HEK293 (cell line): ENCODE measurements around the gene DHPS.

Experiments
- CTCF ChIA-PET: fragments of 350-600 bp; formaldehyde crosslinking; extraction: SDS; loops from one replicate; lab custom pipeline; 2021; ENCODE audit warnings: antibody characterized with exemption; lab: Yijun Ruan, JAX
- POLR2A ChIA-PET: fragments of 300-600 bp; formaldehyde crosslinking; extraction: SDS; loops from one replicate; lab custom pipeline; 2020; ENCODE audit warnings: antibody characterized with exemption, inconsistent platforms; lab: Yijun Ruan, JAX
- H3K27ac ChIP-seq: fragments of 200-500 bp; sonication (Bioruptor generic); 2 replicates; pipeline ENCODE4 v1.5.1; 2014; ENCODE audit warnings: low read depth, low read length, control low read depth, inconsistent platforms; ENCODE audit errors: extremely low read depth
- H3K36me3 ChIP-seq, 2 experiments: fragments of 200-500 bp in 1 of 2; sonication (Bioruptor generic) in 1 of 2; 1 replicate in 1 of 2; 2 replicates in 1 of 2; pipeline ENCODE4 v1.5.1; 2014 to 2017; ENCODE audit warnings: inconsistent platforms in 2 of 2, low read length in 2 of 2; ENCODE audit not compliant: control insufficient read depth in 2 of 2, insufficient read depth in 1 of 2
- H3K4me1 ChIP-seq: fragments of 200-500 bp; sonication (Bioruptor generic); 2 replicates; pipeline ENCODE4 v1.5.1; 2014; ENCODE audit warnings: mild to moderate bottlenecking, low read length, inconsistent platforms; ENCODE audit not compliant: control insufficient read depth, insufficient read depth
- H3K4me3 ChIP-seq: 2 replicates; pipeline ENCODE4 v1.5.1; 2011; ENCODE audit warnings: low read depth, mild to moderate bottlenecking, control low read depth, low read length, moderate library complexity
- H3K9me3 ChIP-seq: fragments of 200-500 bp; sonication (Bioruptor generic); 2 replicates; pipeline ENCODE4 v1.5.1; 2014; ENCODE audit warnings: low read depth, low read length, inconsistent platforms; ENCODE audit not compliant: control insufficient read depth, insufficient read depth
- ZBTB17 ChIP-seq: fragments of 450-650 bp; formaldehyde crosslinking; IDR thresholded peaks from 2 replicates; pipeline ENCODE4 v1.5.1; 2016; ENCODE audit warnings: missing biosample characterization, missing genetic modification characterization
- ZNF2 ChIP-seq: fragments of 450-650 bp; formaldehyde crosslinking; IDR thresholded peaks from 2 replicates; pipeline ENCODE4 v1.5.1; 2016; ENCODE audit warnings: missing biosample characterization, missing genetic modification characterization
- ZNF202 ChIP-seq: fragments of 450-650 bp; formaldehyde crosslinking; IDR thresholded peaks from 2 replicates; pipeline ENCODE4 v1.5.1; 2016; ENCODE audit warnings: missing biosample characterization, missing genetic modification characterization, borderline replicate concordance
- ZNF341 ChIP-seq: fragments of 450-650 bp; formaldehyde crosslinking; IDR thresholded peaks from 2 replicates; pipeline ENCODE4; 2016; ENCODE audit warnings: low read depth, missing biosample characterization, missing genetic modification characterization
- ZNF354C ChIP-seq: fragments of 450-650 bp; formaldehyde crosslinking; IDR thresholded peaks from 2 replicates; pipeline ENCODE4 v1.5.1; 2016; ENCODE audit warnings: missing biosample characterization, missing genetic modification characterization, low read depth, borderline replicate concordance
- ZNF404 ChIP-seq: fragments of 450-650 bp; formaldehyde crosslinking; IDR thresholded peaks from 2 replicates; pipeline ENCODE4 v1.5.1; 2017; ENCODE audit warnings: missing biosample characterization, missing genetic modification characterization
- ZNF596 ChIP-seq: fragments of 450-650 bp; IDR thresholded peaks from 2 replicates; pipeline ENCODE4 v1.5.0; 2018; ENCODE audit warnings: missing biosample characterization, mild to moderate bottlenecking, missing genetic modification characterization, moderate library complexity
- ZNF664 ChIP-seq: fragments of 450-650 bp; formaldehyde crosslinking; IDR thresholded peaks from 2 replicates; pipeline ENCODE4 v1.5.1; 2016; ENCODE audit warnings: missing biosample characterization, missing genetic modification characterization
- ZNF677 ChIP-seq: fragments of 450-650 bp; IDR thresholded peaks from 2 replicates; pipeline ENCODE4 v1.5.0; 2018; ENCODE audit warnings: missing biosample characterization, mild to moderate bottlenecking, missing genetic modification characterization, moderate library complexity
- ZNF701 ChIP-seq: fragments of 450-650 bp; formaldehyde crosslinking; IDR thresholded peaks from 2 replicates; pipeline ENCODE4 v1.5.1; 2016; ENCODE audit warnings: missing biosample characterization, missing genetic modification characterization
- ZNF792 ChIP-seq: fragments of 450-650 bp; formaldehyde crosslinking; IDR thresholded peaks from 2 replicates; pipeline ENCODE4 v1.5.1; 2016; ENCODE audit warnings: missing biosample characterization, missing genetic modification characterization
- TF ChIP-seq, protein P1 (sequence below): fragments of 450-650 bp; formaldehyde crosslinking; IDR thresholded peaks from 2 replicates; pipeline ENCODE4 v1.5.1; 2017; ENCODE audit warnings: missing biosample characterization, missing genetic modification characterization
- TF ChIP-seq, protein P2 (sequence below): fragments of 450-650 bp; formaldehyde crosslinking; IDR thresholded peaks from 2 replicates; pipeline ENCODE4 v1.5.1; 2016; ENCODE audit warnings: missing biosample characterization, missing genetic modification characterization
- TF ChIP-seq, protein P3 (sequence below): fragments of 450-650 bp; formaldehyde crosslinking; optimal IDR thresholded peaks from 2 replicates; pipeline ENCODE3; 2016; ENCODE audit warnings: missing biosample characterization, mild to moderate bottlenecking, missing genetic modification characterization
- TF ChIP-seq, protein P4 (sequence below): fragments of 450-650 bp; formaldehyde crosslinking; IDR thresholded peaks from 2 replicates; pipeline ENCODE4 v1.5.1; 2016; ENCODE audit warnings: missing biosample characterization, missing genetic modification characterization

Gene DHPS

DNA sequence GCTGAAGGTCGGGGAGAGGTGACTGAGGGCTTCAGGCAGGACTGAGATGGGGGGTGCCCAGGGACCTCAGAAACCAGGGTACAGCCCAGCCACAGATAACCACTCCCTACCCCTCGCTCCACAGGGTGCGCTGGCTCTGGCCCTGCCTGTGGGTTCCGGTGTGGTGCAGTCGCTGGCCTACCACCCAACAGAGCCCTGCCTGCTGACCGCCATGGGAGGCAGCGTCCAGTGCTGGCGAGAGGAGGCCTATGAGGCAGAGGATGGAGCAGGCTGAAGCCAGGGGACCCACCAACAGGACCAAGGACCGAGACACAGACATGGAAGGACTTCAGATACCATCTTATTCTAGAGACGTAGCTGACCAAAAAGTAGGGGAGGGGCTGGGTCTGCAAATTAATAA, 6.3 kb downstream of the DHPS start (continued):
- TF ChIP-seq, protein P1, sequence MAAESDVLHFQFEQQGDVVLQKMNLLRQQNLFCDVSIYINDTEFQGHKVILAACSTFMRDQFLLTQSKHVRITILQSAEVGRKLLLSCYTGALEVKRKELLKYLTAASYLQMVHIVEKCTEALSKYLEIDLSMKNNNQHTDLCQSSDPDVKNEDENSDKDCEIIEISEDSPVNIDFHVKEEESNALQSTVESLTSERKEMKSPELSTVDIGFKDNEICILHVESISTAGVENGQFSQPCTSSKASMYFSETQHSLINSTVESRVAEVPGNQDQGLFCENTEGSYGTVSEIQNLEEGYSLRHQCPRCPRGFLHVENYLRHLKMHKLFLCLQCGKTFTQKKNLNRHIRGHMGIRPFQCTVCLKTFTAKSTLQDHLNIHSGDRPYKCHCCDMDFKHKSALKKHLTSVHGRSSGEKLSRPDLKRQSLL = no peak
- TF ChIP-seq ZNF792 (tag by site-specific recombination) = no peak
- TF ChIP-seq, protein P2, sequence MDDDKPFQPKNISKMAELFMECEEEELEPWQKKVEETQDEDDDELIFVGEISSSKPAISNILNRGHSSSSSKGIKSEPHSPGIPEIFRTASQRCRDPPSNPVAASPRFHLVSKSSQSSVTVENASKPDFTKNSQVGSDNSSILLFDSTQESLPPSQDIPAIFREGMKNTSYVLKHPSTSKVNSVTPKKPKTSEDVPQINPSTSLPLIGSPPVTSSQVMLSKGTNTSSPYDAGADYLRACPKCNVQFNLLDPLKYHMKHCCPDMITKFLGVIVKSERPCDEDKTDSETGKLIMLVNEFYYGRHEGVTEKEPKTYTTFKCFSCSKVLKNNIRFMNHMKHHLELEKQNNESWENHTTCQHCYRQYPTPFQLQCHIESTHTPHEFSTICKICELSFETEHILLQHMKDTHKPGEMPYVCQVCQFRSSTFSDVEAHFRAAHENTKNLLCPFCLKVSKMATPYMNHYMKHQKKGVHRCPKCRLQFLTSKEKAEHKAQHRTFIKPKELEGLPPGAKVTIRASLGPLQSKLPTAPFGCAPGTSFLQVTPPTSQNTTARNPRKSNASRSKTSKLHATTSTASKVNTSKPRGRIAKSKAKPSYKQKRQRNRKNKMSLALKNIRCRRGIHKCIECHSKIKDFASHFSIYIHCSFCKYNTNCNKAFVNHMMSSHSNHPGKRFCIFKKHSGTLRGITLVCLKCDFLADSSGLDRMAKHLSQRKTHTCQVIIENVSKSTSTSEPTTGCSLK = no peak
- no peak for TF ChIP-seq ZNF596 (tag by site-specific recombination)

DNA sequence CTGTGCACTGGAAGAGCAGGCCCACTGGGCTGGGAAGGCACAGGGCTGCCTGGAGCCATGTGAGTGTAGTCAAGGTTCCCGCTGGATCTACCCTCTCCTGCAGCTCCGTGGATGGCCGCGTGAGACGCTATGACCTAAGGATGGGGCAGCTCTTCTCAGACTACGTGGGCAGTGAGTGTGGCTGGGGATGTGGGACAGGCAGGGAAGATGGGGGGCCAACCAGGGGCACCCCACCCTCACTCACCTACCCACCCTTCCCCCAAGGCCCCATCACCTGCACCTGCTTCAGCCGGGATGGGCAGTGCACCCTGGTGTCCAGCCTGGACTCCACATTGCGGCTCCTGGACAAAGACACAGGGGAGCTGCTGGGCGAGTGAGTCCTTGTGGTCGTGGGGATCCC, 8.9 kb downstream of the DHPS start:
- ChIA-PET CTCF (interaction anchor here (0.6 to 2.5 kb wide), 19 partner anchors 8 to 794 kb away, joined by 3 to 17 read pairs (median 4); partner anchors contain the start of gene DHPS), POLR2A (interaction anchor here (0.6 to 1.5 kb wide), 2 partner anchors 8 to 294 kb away, joined by 3 to 4 read pairs; no protein-coding TSS in a partner anchor)
- Histone ChIP-seq H3K9me3 (no peaks in the 10 kb centered on the region), H3K4me1 (no peaks in the 10 kb centered on the region), H3K27ac (no peak overlapping the region), H3K36me3 (peaks cover 21 to 70% of the 10 kb centered on the region in 2 experiments; a peak in 2 of 3 replicates), H3K4me3 (no peak overlapping the region)
- TF ChIP-seq ZNF354C = no peak
- no peak for TF ChIP-seq ZNF404 (tag by site-specific recombination)
- TF ChIP-seq ZNF701 = no peak
- TF ChIP-seq, protein P3, sequence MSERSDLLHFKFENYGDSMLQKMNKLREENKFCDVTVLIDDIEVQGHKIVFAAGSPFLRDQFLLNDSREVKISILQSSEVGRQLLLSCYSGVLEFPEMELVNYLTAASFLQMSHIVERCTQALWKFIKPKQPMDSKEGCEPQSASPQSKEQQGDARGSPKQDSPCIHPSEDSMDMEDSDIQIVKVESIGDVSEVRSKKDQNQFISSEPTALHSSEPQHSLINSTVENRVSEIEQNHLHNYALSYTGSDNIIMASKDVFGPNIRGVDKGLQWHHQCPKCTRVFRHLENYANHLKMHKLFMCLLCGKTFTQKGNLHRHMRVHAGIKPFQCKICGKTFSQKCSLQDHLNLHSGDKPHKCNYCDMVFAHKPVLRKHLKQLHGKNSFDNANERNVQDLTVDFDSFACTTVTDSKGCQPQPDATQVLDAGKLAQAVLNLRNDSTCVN = no peak
- no peak for TF ChIP-seq ZNF664 (tag by site-specific recombination)
- no peak for TF ChIP-seq ZNF2 (tag by site-specific recombination)

DNA sequence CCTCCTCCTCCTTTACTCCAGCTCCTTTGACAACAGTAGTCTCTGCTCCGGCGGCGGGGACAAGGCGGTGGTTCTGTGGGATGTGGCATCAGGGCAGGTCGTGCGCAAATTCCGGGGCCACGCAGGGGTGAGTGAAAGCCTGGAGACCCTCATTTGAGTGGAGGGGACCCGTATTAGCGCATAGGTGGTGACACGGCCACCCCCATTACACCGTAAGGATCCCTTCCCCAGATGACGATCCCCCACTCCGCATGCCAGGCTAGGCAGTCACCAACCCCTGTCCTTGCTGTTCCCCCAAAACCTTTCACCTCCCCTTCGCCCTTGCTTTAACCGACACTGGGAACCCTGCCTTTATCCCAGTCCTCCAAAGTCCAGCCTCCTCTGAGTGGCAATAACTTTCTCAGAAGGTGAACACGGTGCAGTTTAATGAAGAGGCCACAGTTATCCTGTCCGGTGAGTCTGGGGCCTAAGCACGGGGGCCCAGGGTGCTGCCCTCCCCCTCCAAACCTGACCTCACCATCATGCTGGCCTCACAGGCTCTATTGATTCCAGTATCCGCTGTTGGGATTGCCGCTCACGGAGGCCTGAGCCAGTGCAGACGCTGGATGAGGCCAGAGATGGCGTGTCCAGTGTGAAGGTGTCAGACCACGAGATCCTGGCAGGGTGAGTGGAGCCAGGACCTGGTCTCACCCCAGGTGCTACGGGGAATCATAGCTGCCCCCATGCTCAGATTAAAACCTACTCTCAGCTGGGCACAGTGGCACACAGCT, 11.3 kb downstream of the DHPS start:
- ChIA-PET POLR2A (interaction anchor here (1.4 to 1.8 kb wide), 2 partner anchors 8 to 11 kb away, joined by 6 to 7 read pairs; partner anchors contain the start of gene DHPS), CTCF (interaction anchor here (0.6 to 1.0 kb wide), 5 partner anchors 16 to 873 kb away, joined by 3 read pairs; no protein-coding TSS in a partner anchor)
- Histone ChIP-seq H3K27ac (peak overlapping the region; percentile 80), H3K4me3 (peak overlapping the region; percentile 85), H3K9me3 (no peaks in the 10 kb centered on the region), H3K4me1 (no peaks in the 10 kb centered on the region), H3K36me3 (peaks cover 21 to 53% of the 10 kb centered on the region in 2 experiments; a peak in 2 of 3 replicates)
- TF ChIP-seq ZNF202 = no peak
- TF ChIP-seq, protein P4, sequence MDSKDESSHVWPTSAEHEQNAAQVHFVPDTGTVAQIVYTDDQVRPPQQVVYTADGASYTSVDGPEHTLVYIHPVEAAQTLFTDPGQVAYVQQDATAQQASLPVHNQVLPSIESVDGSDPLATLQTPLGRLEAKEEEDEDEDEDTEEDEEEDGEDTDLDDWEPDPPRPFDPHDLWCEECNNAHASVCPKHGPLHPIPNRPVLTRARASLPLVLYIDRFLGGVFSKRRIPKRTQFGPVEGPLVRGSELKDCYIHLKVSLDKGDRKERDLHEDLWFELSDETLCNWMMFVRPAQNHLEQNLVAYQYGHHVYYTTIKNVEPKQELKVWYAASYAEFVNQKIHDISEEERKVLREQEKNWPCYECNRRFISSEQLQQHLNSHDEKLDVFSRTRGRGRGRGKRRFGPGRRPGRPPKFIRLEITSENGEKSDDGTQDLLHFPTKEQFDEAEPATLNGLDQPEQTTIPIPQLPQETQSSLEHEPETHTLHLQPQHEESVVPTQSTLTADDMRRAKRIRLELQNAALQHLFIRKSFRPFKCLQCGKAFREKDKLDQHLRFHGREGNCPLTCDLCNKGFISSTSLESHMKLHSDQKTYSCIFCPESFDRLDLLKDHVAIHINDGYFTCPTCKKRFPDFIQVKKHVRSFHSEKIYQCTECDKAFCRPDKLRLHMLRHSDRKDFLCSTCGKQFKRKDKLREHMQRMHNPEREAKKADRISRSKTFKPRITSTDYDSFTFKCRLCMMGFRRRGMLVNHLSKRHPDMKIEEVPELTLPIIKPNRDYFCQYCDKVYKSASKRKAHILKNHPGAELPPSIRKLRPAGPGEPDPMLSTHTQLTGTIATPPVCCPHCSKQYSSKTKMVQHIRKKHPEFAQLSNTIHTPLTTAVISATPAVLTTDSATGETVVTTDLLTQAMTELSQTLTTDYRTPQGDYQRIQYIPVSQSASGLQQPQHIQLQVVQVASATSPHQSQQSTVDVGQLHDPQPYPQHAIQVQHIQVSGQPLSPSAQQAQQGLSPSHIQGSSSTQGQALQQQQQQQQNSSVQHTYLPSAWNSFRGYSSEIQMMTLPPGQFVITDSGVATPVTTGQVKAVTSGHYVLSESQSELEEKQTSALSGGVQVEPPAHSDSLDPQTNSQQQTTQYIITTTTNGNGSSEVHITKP (tag by site-specific recombination) = peak; percentile 89
- TF ChIP-seq ZNF677 (tag by site-specific recombination) = no peak
- peak; percentile 6; the same call in 1 of the 2 replicates for TF ChIP-seq ZBTB17 (tag by site-specific recombination)
- TF ChIP-seq ZNF341 = peak; percentile 53
